OCI-LY3 (cell line): Measurements from ENCODE around the gene ITM2C.

ENCODE experiments used
- H2AFZ ChIP-seq: fragments of 200-600, 300-600 bp; shearing (Covaris generic); 2 replicates; pipeline ENCODE4 v1.6.0; 2014; ENCODE audit warnings: antibody characterized with exemption, low read depth, low read length
- H3K27ac ChIP-seq: fragments of 200-600, 300-600 bp; sonication (generic); 2 replicates; pipeline ENCODE4 v1.5.1; 2014; ENCODE audit warnings: mild to moderate bottlenecking, low read length, moderate library complexity, mixed read lengths
- H3K27me3 ChIP-seq: fragments of 200-600, 300-600 bp; sonication (generic); 2 replicates; pipeline ENCODE4 v1.6.1; 2014; ENCODE audit warnings: low read depth, low read length, mixed read lengths
- H3K36me3 ChIP-seq: fragments of 200-600, 300-600 bp; sonication (generic); replicated peaks from 2 replicates; pipeline ENCODE3; 2014; ENCODE audit warnings: low read depth, low read length, mixed read lengths
- H3K4me1 ChIP-seq: fragments of 300-600, 200-600 bp; sonication (generic); 2 replicates; pipeline ENCODE4 v1.6.1; 2014; ENCODE audit warnings: low read length, mixed read lengths
- H3K4me2 ChIP-seq: fragments of 200-600, 300-600 bp; sonication (generic); 2 replicates; pipeline ENCODE4 v1.6.1; 2014; ENCODE audit warnings: low read length, mixed read lengths
- H3K4me3 ChIP-seq: fragments of 300-600, 200-600 bp; sonication (generic); 2 replicates; pipeline ENCODE4 v1.5.1; 2014; ENCODE audit warnings: antibody characterized with exemption, mild to moderate bottlenecking, low read length, moderate library complexity
- H3K79me2 ChIP-seq: fragments of 300-600, 200-600 bp; shearing (Covaris generic); 2 replicates; pipeline ENCODE4 v1.6.1; 2014; ENCODE audit warnings: mild to moderate bottlenecking, low read length, mixed read lengths
- H3K9ac ChIP-seq: fragments of 300-600, 200-600 bp; shearing (Covaris generic); 2 replicates; pipeline ENCODE4 v1.6.0; 2014; ENCODE audit warnings: mild to moderate bottlenecking, low read length, moderate library complexity
- H3K9me3 ChIP-seq: fragments of 200-600, 300-600 bp; shearing (Covaris generic); 2 replicates; pipeline ENCODE4 v1.6.1; 2014; ENCODE audit warnings: low read length, mixed read lengths; ENCODE audit not compliant: insufficient read depth
- H4K20me1 ChIP-seq: fragments of 200-600, 300-600 bp; sonication (generic); 2 replicates; pipeline ENCODE4 v1.6.1; 2016; ENCODE audit warnings: low read length, mixed read lengths; ENCODE audit not compliant: insufficient read depth
- EZH2phosphoT487 ChIP-seq: fragments of 200-600 bp; shearing (Covaris generic); IDR thresholded peaks from 2 replicates; pipeline ENCODE4 v1.6.1; 2018; ENCODE audit warnings: antibody characterized with exemption, mixed run types, low read depth
- TF ChIP-seq, protein P1 (sequence below): fragments of 200-600, 300-600 bp; sonication (generic); IDR thresholded peaks from 2 replicates; pipeline ENCODE4 v1.5.1; 2014; ENCODE audit warnings: antibody characterized with exemption, low read length, low read depth

Gene ITM2C

GRCh38 chr2:230919240-230919639 lies 54.5 kb downstream of the ITM2C start:
- Histone ChIP-seq H3K4me3 (no peak overlapping the region), H3K4me1 (peaks cover 47% of the 10 kb centered on the region), H3K36me3 (no peaks in the 10 kb centered on the region), H2AFZ (no peak overlapping the region), H3K27me3 (no peaks in the 10 kb centered on the region), H4K20me1 (no peaks in the 10 kb centered on the region), H3K9ac (no peak overlapping the region), H3K9me3 (no peaks in the 10 kb centered on the region), H3K79me2 (no peaks in the 10 kb centered on the region), H3K4me2 (no peak overlapping the region), H3K27ac (no peak overlapping the region)
- TF ChIP-seq, protein P1, sequence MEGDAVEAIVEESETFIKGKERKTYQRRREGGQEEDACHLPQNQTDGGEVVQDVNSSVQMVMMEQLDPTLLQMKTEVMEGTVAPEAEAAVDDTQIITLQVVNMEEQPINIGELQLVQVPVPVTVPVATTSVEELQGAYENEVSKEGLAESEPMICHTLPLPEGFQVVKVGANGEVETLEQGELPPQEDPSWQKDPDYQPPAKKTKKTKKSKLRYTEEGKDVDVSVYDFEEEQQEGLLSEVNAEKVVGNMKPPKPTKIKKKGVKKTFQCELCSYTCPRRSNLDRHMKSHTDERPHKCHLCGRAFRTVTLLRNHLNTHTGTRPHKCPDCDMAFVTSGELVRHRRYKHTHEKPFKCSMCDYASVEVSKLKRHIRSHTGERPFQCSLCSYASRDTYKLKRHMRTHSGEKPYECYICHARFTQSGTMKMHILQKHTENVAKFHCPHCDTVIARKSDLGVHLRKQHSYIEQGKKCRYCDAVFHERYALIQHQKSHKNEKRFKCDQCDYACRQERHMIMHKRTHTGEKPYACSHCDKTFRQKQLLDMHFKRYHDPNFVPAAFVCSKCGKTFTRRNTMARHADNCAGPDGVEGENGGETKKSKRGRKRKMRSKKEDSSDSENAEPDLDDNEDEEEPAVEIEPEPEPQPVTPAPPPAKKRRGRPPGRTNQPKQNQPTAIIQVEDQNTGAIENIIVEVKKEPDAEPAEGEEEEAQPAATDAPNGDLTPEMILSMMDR = no peak
- TF ChIP-seq EZH2phosphoT487 = no peak

DNA sequence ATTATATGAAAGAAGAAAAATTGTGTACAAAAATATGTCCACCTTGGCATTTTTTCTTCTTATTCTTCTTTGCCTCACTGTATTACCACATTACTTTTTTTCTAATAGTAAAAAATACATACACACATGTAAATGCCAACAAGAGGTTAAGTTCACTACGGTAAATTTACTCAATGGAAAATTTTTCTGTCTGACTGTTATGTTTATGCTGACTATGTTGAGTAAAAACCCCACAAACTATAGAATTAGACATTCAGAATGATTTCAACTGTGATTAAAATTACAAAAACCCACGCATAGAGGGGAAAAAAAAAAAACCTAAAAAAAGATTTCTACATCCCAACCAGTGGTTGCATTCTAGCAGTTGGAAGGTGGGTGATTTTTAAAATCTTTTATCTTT lies 54.9 kb downstream of the ITM2C start:
- no peak overlapping the region for H3K9ac ChIP-seq
- no peaks in the 10 kb centered on the region for H4K20me1 ChIP-seq
- no peaks in the 10 kb centered on the region for H3K9me3 ChIP-seq
- H3K4me1 ChIP-seq = peaks cover 43% of the 10 kb centered on the region
- no peaks in the 10 kb centered on the region for H3K27me3 ChIP-seq
- H3K4me2 ChIP-seq = no peak overlapping the region
- H3K27ac ChIP-seq = no peak overlapping the region
- no peak overlapping the region for H2AFZ ChIP-seq
- TF ChIP-seq, protein P1 = no peak
- no peak for TF ChIP-seq EZH2phosphoT487
- no peaks in the 10 kb centered on the region for H3K79me2 ChIP-seq
- no peaks in the 10 kb centered on the region for H3K36me3 ChIP-seq
- no peak overlapping the region for H3K4me3 ChIP-seq

- H3K79me2 ChIP-seq = no peaks in the 10 kb centered on the region
- no peaks in the 10 kb centered on the region for H3K36me3 ChIP-seq
These were observed 55.4 kb downstream of the ITM2C start for GRCh38 chr2:230920167-230920566.

DNA sequence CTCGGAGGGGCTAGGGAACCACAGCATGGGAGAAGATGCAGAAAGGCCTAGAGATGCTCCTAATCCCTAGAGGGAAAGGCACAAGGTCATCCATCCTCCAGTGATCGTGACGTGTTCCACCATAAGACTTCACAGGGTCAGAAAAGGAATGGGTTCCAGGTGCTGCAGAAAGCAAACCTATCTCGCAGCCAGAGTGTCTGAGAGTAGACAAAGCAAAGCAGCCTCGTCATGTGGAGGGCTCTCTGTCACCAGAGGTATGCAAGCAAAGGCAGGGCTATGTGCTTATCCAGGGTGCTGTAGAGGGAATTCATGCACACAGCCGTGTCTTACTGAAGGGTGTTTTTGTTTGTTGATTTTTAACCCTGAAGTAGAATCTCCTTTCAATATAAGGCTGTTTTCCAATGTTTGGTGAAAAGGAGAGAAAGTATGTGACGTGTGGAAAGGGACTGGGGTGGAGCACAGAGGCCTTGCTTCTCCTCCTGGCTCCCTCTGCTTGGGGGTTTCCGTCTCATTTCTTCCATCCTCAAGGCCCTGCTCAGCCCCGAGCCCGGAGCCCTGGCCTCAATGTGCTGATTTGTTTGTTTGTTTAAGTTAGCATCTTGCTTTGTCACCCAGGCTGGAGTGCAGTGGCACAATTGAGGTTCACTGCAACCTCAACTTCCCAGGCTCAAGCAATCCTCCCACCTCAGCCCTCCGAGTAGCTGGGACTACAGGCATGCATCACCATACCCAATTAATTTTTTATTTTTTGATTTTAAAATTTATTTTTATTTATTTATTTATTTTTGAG lies 57.3 kb downstream of the ITM2C start:
- TF ChIP-seq, protein P1 = no peak
- TF ChIP-seq EZH2phosphoT487 = no peak
- Histone ChIP-seq H3K27me3 (no peaks in the 10 kb centered on the region), H3K9ac (no peak overlapping the region), H4K20me1 (no peaks in the 10 kb centered on the region), H3K4me3 (no peak overlapping the region), H3K9me3 (no peaks in the 10 kb centered on the region), H3K27ac (no peak overlapping the region), H3K4me2 (no peak overlapping the region), H2AFZ (no peak overlapping the region), H3K79me2 (no peaks in the 10 kb centered on the region), H3K4me1 (peaks cover 49% of the 10 kb centered on the region), H3K36me3 (no peaks in the 10 kb centered on the region)

More at GRCh38 chr2:230920167-230920566, 55.4 kb downstream of the ITM2C start:
- Histone ChIP-seq H3K4me1 (peaks cover 43% of the 10 kb centered on the region), H3K9me3 (no peaks in the 10 kb centered on the region), H3K27ac (no peak overlapping the region), H3K9ac (no peak overlapping the region), H4K20me1 (no peaks in the 10 kb centered on the region), H2AFZ (no peak overlapping the region), H3K27me3 (no peaks in the 10 kb centered on the region), H3K4me3 (peak overlapping the region; percentile 29; the same call in 1 of the 2 replicates), H3K4me2 (peak overlapping the region; percentile 51)
- no peak for TF ChIP-seq EZH2phosphoT487
- TF ChIP-seq, protein P1 = no peak
